Measurements from ENCODE around the gene TP73. TPM values are rescaled to one million over a fixed set of nuclear protein-coding genes. Genes with fewer than 3 reads are reported as not detected.

TP73 gene
- total RNA-seq, 1 donor: not detected

GRCh38 chr1:3779265-3779911, 127.1 kb downstream of the TP73 start:
- H3K4me3 ChIP-seq (ENCODE audit: low read depth, low read length): no peak overlapping the region
- TF ChIP-seq, protein P1, sequence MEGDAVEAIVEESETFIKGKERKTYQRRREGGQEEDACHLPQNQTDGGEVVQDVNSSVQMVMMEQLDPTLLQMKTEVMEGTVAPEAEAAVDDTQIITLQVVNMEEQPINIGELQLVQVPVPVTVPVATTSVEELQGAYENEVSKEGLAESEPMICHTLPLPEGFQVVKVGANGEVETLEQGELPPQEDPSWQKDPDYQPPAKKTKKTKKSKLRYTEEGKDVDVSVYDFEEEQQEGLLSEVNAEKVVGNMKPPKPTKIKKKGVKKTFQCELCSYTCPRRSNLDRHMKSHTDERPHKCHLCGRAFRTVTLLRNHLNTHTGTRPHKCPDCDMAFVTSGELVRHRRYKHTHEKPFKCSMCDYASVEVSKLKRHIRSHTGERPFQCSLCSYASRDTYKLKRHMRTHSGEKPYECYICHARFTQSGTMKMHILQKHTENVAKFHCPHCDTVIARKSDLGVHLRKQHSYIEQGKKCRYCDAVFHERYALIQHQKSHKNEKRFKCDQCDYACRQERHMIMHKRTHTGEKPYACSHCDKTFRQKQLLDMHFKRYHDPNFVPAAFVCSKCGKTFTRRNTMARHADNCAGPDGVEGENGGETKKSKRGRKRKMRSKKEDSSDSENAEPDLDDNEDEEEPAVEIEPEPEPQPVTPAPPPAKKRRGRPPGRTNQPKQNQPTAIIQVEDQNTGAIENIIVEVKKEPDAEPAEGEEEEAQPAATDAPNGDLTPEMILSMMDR (IDR thresholded peaks at IDR 0.05; ENCODE audit: insufficient read depth, low read depth, low read length): no peak
- DNase-seq (ENCODE audit: low read depth): no peak

- DNase-seq (ENCODE audit: low read depth): no peak
- no peak overlapping the region for H3K4me3 ChIP-seq (ENCODE audit: low read depth, low read length)
- TF ChIP-seq, protein P1 (IDR thresholded peaks at IDR 0.05; ENCODE audit: insufficient read depth, low read depth, low read length): no peak
Measured at GRCh38 chr1:3779912-3780416, 127.6 kb downstream of the TP73 start.

DNA sequence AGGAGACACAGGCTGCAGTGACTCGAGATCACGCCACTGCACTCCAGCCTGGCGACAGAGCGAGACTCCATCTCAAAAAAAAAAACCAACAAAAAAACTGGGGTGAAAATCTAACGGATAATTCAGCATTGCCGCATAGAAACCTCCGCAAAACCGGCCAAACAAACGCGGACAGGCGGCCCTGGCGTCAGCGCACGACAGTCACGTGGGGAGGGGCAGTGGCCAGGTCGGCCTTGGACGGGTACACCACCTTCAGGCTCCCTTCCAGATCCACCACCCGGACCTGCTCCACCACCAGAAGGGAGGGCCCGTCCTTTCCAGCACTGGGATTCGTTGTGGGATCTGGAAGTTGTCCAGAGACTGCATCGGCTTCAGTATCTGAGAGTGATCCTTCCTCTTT, 128.6 kb downstream of the TP73 start:
- DNase-seq (ENCODE audit: low read depth): no peak
- TF ChIP-seq, protein P1 (IDR thresholded peaks at IDR 0.05; ENCODE audit: insufficient read depth, low read depth, low read length): no peak
- H3K4me3 ChIP-seq (ENCODE audit: low read depth, low read length): no peak overlapping the region

GRCh38 chr1:3783651-3784474, 131.5 kb downstream of the TP73 start:
- TF ChIP-seq, protein P1 (IDR thresholded peaks at IDR 0.05; ENCODE audit: insufficient read depth, low read depth, low read length): no peak
- no peak for DNase-seq (ENCODE audit: low read depth)
- H3K4me3 ChIP-seq (ENCODE audit: low read depth, low read length): no peak overlapping the region

DNA sequence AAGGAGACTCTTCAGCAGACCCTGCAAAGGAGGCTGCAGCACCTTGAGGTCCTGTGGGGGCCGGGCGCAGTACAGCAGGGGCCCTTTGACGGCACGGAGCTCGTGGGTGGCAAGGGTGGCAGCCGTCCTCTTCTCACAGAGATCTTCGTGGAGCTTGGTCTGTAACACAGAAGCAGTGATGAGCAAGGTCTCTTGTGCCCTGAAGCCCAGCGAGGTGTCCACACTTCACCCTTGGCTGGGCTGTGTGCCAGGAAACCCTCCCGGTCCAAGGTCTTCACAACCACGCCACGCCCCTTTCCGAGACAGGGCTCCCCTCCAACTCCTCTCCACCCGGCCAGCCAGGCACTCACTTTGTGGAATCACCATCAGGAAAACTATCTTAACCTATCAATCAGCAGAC, 132.7 kb downstream of the TP73 start:
- TF ChIP-seq, protein P1 (IDR thresholded peaks at IDR 0.05; ENCODE audit: insufficient read depth, low read depth, low read length): no peak
- no peak overlapping the region for H3K4me3 ChIP-seq (ENCODE audit: low read depth, low read length)
- DNase-seq (ENCODE audit: low read depth): no peak

GRCh38 chr1:3785456-3786157, 133.3 kb downstream of the TP73 start:
- no peak overlapping the region for H3K4me3 ChIP-seq (ENCODE audit: low read depth, low read length)
- no peak for DNase-seq (ENCODE audit: low read depth)
- TF ChIP-seq, protein P1 (IDR thresholded peaks at IDR 0.05; ENCODE audit: insufficient read depth, low read depth, low read length): peak; percentile 35

Small RNA genes within 50 kb of the gene (small RNA-seq; reads per million reads assigned to genes)
- gene RF02197 (not detected), gene RN7SL574P (not detected)

Other genes starting within 250 kb of the TP73 start
- 0.86 and 0.97 TPM in 2 replicates for gene ARHGEF16, start 197.9 kb upstream of the TP73 start, total RNA-seq
- 2.2 and 7.1 TPM in 2 replicates for gene MEGF6, start 41.0 kb upstream of the TP73 start, total RNA-seq
- 19.4 and 20.3 TPM in 2 replicates for gene TPRG1L, start 27.5 kb upstream of the TP73 start, total RNA-seq
- 9.7 and 12.5 TPM in 2 replicates for gene WRAP73, start 2.4 kb upstream of the TP73 start, total RNA-seq
- gene CCDC27, start 99.9 kb downstream of the TP73 start, total RNA-seq: not detected in 2 replicates
- 1.7 and 3.5 TPM in 2 replicates for gene SMIM1, start 120.2 kb downstream of the TP73 start, total RNA-seq
- 29.0 and 31.1 TPM in 2 replicates for gene LRRC47, start 144.0 kb downstream of the TP73 start, total RNA-seq
- gene CEP104, start 204.7 kb downstream of the TP73 start, total RNA-seq: 28.1 and 31.6 TPM in 2 replicates
- 4.7 and 6.8 TPM in 2 replicates for gene DFFB, start 205.0 kb downstream of the TP73 start, total RNA-seq
- gene C1orf174, start 247.8 kb downstream of the TP73 start, total RNA-seq: 25.4 and 31.1 TPM in 2 replicates